IMR-90 (cell line): ENCODE results near the gene SREBF2. TPM values are rescaled to one million over a fixed set of nuclear protein-coding genes. Genes with fewer than 3 reads are reported as not detected.
A peak's percentile ranks its signal among the peaks of the same experiment; 100 is the strongest.

Source experiments
- ATAC-seq: fragments of 200-7000 bp; cut with Tn5 transposase; 2 replicates; pipeline ENCODE4 v1.9.1; 2020; ENCODE audit warnings: low read depth, mild to moderate bottlenecking, moderate library complexity
- BruUV-seq: library from RNA; stranded (reverse); fragments of 400-500 nt; replicated peaks from 2 replicates; lab custom pipeline; 2021; lab: Mats Ljungman, UMichigan
- CTCF ChIA-PET: fragments of 300-600 bp; formaldehyde crosslinking; extraction: SDS; loops from one replicate; lab custom pipeline; 2021; ENCODE audit warnings: antibody characterized with exemption; lab: Yijun Ruan, JAX
- POLR2A ChIA-PET: fragments of 300-600 bp; sonication (Branson Sonifier 250); formaldehyde crosslinking; loops from one replicate; lab custom pipeline; 2022; ENCODE audit warnings: antibody characterized with exemption; ENCODE audit not compliant: unreplicated experiment; lab: Charles Lee
- DNase-seq: peaks from one replicate; pipeline ENCODE4 v3.0.0; 2013
- H2AFZ ChIP-seq: replicated peaks from 2 replicates; pipeline ENCODE3; 2013; ENCODE audit warnings: low read length, mild to moderate bottlenecking; ENCODE audit not compliant: poor library complexity
- H2AK5ac ChIP-seq: 2 replicates; pipeline ENCODE4 v1.6.1; 2013; ENCODE audit warnings: low read depth, low read length, inconsistent platforms
- H2AK9ac ChIP-seq: replicated peaks from 2 replicates; pipeline ENCODE3; 2013; ENCODE audit warnings: mild to moderate bottlenecking, low read depth, low read length, moderate library complexity; ENCODE audit not compliant: poor library complexity
- H2BK120ac ChIP-seq: 2 replicates; pipeline ENCODE4 v1.6.1; 2013; ENCODE audit warnings: low read depth, low read length, inconsistent platforms
- H2BK15ac ChIP-seq: 3 replicates; pipeline ENCODE4 v1.6.1; 2013; ENCODE audit warnings: low read depth, low read length, inconsistent platforms
- H2BK20ac ChIP-seq: 2 replicates; pipeline ENCODE4 v1.6.1; 2013; ENCODE audit warnings: low read depth, mild to moderate bottlenecking, inconsistent platforms, low read length, moderate library complexity
- H2BK5ac ChIP-seq: 2 replicates; pipeline ENCODE4 v1.6.1; 2013; ENCODE audit warnings: mild to moderate bottlenecking, low read depth, low read length, inconsistent platforms; ENCODE audit not compliant: poor library complexity, severe bottlenecking
- H3K14ac ChIP-seq: replicated peaks from 2 replicates; pipeline ENCODE4 v1.6.1; 2013; ENCODE audit warnings: low read depth, low read length, inconsistent platforms
- H3K18ac ChIP-seq: 2 replicates; pipeline ENCODE4 v1.6.1; 2013; ENCODE audit warnings: low read depth, low read length, control low read depth
- H3K23ac ChIP-seq: 2 replicates; pipeline ENCODE4 v1.6.1; 2013; ENCODE audit warnings: low read depth, low read length, inconsistent platforms
- H3K27ac ChIP-seq: 2 replicates; pipeline ENCODE4 v1.5.1; 2013; ENCODE audit warnings: mild to moderate bottlenecking, control low read depth, low read length; ENCODE audit not compliant: insufficient read depth
- H3K27me3 ChIP-seq: 2 replicates; pipeline ENCODE4 v1.6.1; 2013; ENCODE audit warnings: low read length; ENCODE audit not compliant: control insufficient read depth, insufficient read depth
- H3K36me3 ChIP-seq: 2 replicates; pipeline ENCODE4 v1.6.1; 2013; ENCODE audit warnings: low read length, mixed read lengths; ENCODE audit not compliant: control insufficient read depth, insufficient read depth
- H3K4ac ChIP-seq: 2 replicates; pipeline ENCODE4 v1.6.1; 2013; ENCODE audit warnings: low read depth, low read length, inconsistent platforms
- H3K4me1 ChIP-seq: 2 replicates; pipeline ENCODE4 v1.6.1; 2013; ENCODE audit warnings: low read length, mixed read lengths; ENCODE audit not compliant: control insufficient read depth, insufficient read depth
- H3K4me2 ChIP-seq: 2 replicates; pipeline ENCODE4 v1.6.1; 2013; ENCODE audit warnings: low read depth, mild to moderate bottlenecking, control low read depth, low read length, moderate library complexity
- H3K4me3 ChIP-seq: 2 replicates; pipeline ENCODE4 v1.5.1; 2013; ENCODE audit warnings: low read depth, mild to moderate bottlenecking, control low read depth, low read length, moderate library complexity; ENCODE audit not compliant: insufficient read depth
- H3K56ac ChIP-seq: 2 replicates; pipeline ENCODE4 v1.6.1; 2013; ENCODE audit warnings: low read length, inconsistent platforms; ENCODE audit not compliant: insufficient read depth; ENCODE audit errors: extremely low read depth
- H3K79me1 ChIP-seq, 2 experiments: 2 replicates each; pipeline ENCODE4 v1.6.1; 2013; ENCODE audit warnings: low read length in 2 of 2, inconsistent platforms in 1 of 2, low read depth in 1 of 2
- H3K9ac ChIP-seq: 2 replicates; pipeline ENCODE4 v1.6.1; 2013; ENCODE audit warnings: low read depth, low read length, control low read depth
- H3K9me1 ChIP-seq: 2 replicates; pipeline ENCODE4 v1.6.1; 2013; ENCODE audit warnings: low read length, inconsistent platforms; ENCODE audit not compliant: insufficient read depth
- H3K9me3 ChIP-seq: 2 replicates; pipeline ENCODE4 v1.6.1; 2013; ENCODE audit warnings: low read length; ENCODE audit not compliant: control insufficient read depth, insufficient read depth
- H4K20me1 ChIP-seq: 2 replicates; pipeline ENCODE4 v1.6.1; 2013; ENCODE audit warnings: low read length, inconsistent platforms; ENCODE audit not compliant: insufficient read depth
- H4K5ac ChIP-seq: 2 replicates; pipeline ENCODE4 v1.6.1; 2013; ENCODE audit warnings: mild to moderate bottlenecking, low read depth, low read length, control low read depth
- H4K8ac ChIP-seq, 2 experiments: 2 replicates each; pipeline ENCODE4 v1.6.1; 2013; ENCODE audit warnings: low read depth in 2 of 2, low read length in 2 of 2, control low read depth in 1 of 2, inconsistent platforms in 1 of 2
- H4K91ac ChIP-seq: 2 replicates; pipeline ENCODE4 v1.6.1; 2013; ENCODE audit warnings: low read depth, low read length, inconsistent platforms; ENCODE audit not compliant: insufficient read depth
- ELK1 ChIP-seq: fragments of 150-350 bp; IDR thresholded peaks from 2 replicates; pipeline ENCODE4 v1.6.1; 2016; ENCODE audit warnings: low read depth, mild to moderate bottlenecking, low read length, moderate library complexity, borderline replicate concordance
- FOS ChIP-seq: fragments of 150-350 bp; IDR thresholded peaks from 2 replicates; pipeline ENCODE4 v1.6.1; 2016; ENCODE audit warnings: low read depth, low read length
- MAFK ChIP-seq: IDR thresholded peaks from 2 replicates; pipeline ENCODE4 v1.6.1; 2012; ENCODE audit warnings: low read depth, low read length, improper control_type of control experiment
- MAZ ChIP-seq: IDR thresholded peaks from 2 replicates; pipeline ENCODE4 v1.6.1; 2012; ENCODE audit warnings: low read depth, mild to moderate bottlenecking, low read length, improper control_type of control experiment, moderate library complexity, borderline replicate concordance
- RAD21 ChIP-seq: IDR thresholded peaks from 2 replicates; pipeline ENCODE4 v1.6.1; 2012; ENCODE audit warnings: low read length, improper control_type of control experiment
- SMC3 ChIP-seq: fragments of 150-350 bp; IDR thresholded peaks from 2 replicates; pipeline ENCODE4 v1.6.1; 2016; ENCODE audit warnings: low read depth, mild to moderate bottlenecking, antibody characterized with exemption, low read length, moderate library complexity
- USF2 ChIP-seq: fragments of 150-350 bp; IDR thresholded peaks from 2 replicates; pipeline ENCODE4 v1.6.1; 2017; ENCODE audit warnings: mild to moderate bottlenecking, antibody characterized with exemption, low read length, low read depth
- WGBS, 2 experiments: methylation state at CpG; one replicate each; pipeline versions ENCODE4 v1.1.5 to v1.1.7; 2013; ENCODE audit warnings: missing lambda C conversion rate in 2 of 2; ENCODE audit not compliant: insufficient read length in 1 of 2; ENCODE audit errors: extremely low coverage in 2 of 2; 5-methylcytosine and 5-hydroxymethylcytosine counted together
- dilution Hi-C: fragments of 300-500 bp; cut with HindIII; formaldehyde crosslinking; loops from one replicate; pipeline ENCODE4 v1.14.3; 2018; ENCODE audit warnings: low sequenced_read_pairs; ENCODE audit not compliant: unreplicated experiment
- in situ Hi-C: fragments of 300-500 bp; cut with MboI; formaldehyde crosslinking; loops from 3 replicates; pipeline ENCODE4 v1.14.3; 2019; ENCODE audit warnings: low sequenced_read_pairs, inconsistent platforms, mixed read lengths
- intact Hi-C: fragments of 100-400 bp; cut with micrococcal nuclease; formaldehyde crosslinking; loops from 2 replicates; pipeline ENCODE4 v1.10.0; 2022
- polyA plus RNA-seq, 3 experiments: library from polyadenylated mRNA; depleted of rRNA; stranded (reverse); fragments of >200 nt; gene quantifications; 2 replicates each; pipeline ENCODE4 v1.2.3, GENCODE V29; 2012; ENCODE audit warnings: low replicate concordance in 1 of 3
- total RNA-seq: library from RNA; depleted of rRNA; stranded (reverse); fragments of >200 nt; gene quantifications from 2 replicates; pipeline ENCODE4 v1.2.3, GENCODE V29; 2012

Gene SREBF2
- total and polyA plus RNA-seq, 2 of the 4 experiments (the other 2 are of a cell fraction), result 8.1 to 47.4 TPM

- no peak for TF ChIP-seq FOS
Measured at GRCh38 chr22:41842996-41843970, 10.4 kb downstream of the SREBF2 start (continued).

- ATAC-seq (no peak), DNase-seq (no peak)
- Histone ChIP-seq H3K23ac (peak overlapping the region; percentile 61; the same call in 1 of the 2 replicates), H3K27me3 (no peaks in the 10 kb centered on the region), H4K5ac (no peak overlapping the region), H4K8ac (no peak overlapping the region), H3K18ac (no peak overlapping the region), H3K4me3 (no peak overlapping the region), H4K20me1 (peaks cover 64% of the 10 kb centered on the region), H3K56ac (no peak overlapping the region), H3K4ac (no peak overlapping the region), H2BK120ac (no peak overlapping the region), H2AFZ (no peak overlapping the region), H3K14ac (no peak overlapping the region), H3K9ac (no peak overlapping the region), H2BK5ac (no peak overlapping the region), H3K4me1 (peaks cover 3% of the 10 kb centered on the region; the same call in 1 of the 2 replicates), H3K36me3 (0 out of 2 replicates have a peak, but pooled peaks cover 2% of the 10 kb centered on the region), H3K9me1 (peaks cover 14% of the 10 kb centered on the region), H2BK15ac (no peak overlapping the region), H4K91ac (no peak overlapping the region), H3K27ac (no peak overlapping the region), H2AK5ac (no peak overlapping the region), H2AK9ac (no peak overlapping the region), H2BK20ac (no peak overlapping the region), H3K4me2 (no peak overlapping the region), H3K9me3 (no peaks in the 10 kb centered on the region), H3K79me1 (peaks cover 39 to 87% of the 10 kb centered on the region in 2 experiments)
- dilution Hi-C loops, result no loop called here
- no CpG with 5 or more reads among the region's 1 CpG for WGBS, 2 experiments
- ChIA-PET CTCF (interaction anchor here (0.7 kb wide), 1 partner anchor 579 kb away, joined by 3 read pairs; no protein-coding TSS in a partner anchor), POLR2A (no interaction called here)
- TF ChIP-seq SMC3 (no peak), MAZ (no peak), MAFK (no peak), ELK1 (no peak), USF2 (no peak), RAD21 (no peak)
- in situ Hi-C loops, result no loop called here
- intact Hi-C loops, result no loop called here
- no TSS peak for BruUV-seq
Measured at GRCh38 chr22:41844036-41844435, 11.1 kb downstream of the SREBF2 start.
